K562 (cell line): ENCODE results near the gene ACHE. TPM values are rescaled to one million over a fixed set of nuclear protein-coding genes. Genes with fewer than 3 reads are reported as not detected.

Source experiments
- ATF1 ChIP-seq, 2 experiments: fragments of 450-650 bp in 1 of 2; IDR thresholded peaks; 2 replicates each; pipeline ENCODE4 v1.6.1; 2016; ENCODE audit warnings: missing compliant biosample characterization in 1 of 2, missing genetic modification characterization in 1 of 2
- EHMT2 ChIP-seq: fragments of 450-650 bp; IDR thresholded peaks from 2 replicates; pipeline ENCODE4 v1.6.1; 2018; ENCODE audit warnings: antibody characterized with exemption
- ERF ChIP-seq: fragments of 450-650 bp; formaldehyde crosslinking; IDR thresholded peaks from 2 replicates; pipeline ENCODE4 v1.4.0; 2020; ENCODE audit warnings: mild to moderate bottlenecking, mixed read lengths
- ETV6 ChIP-seq, 3 experiments: fragments of 150-350 bp in 1 of 3; sonication (generic) in 1 of 3; formaldehyde crosslinking in 1 of 3; IDR thresholded peaks; 2 replicates each; pipeline versions ENCODE4 v1.6.1 to v1.8.0; 2014 to 2022; ENCODE audit warnings: borderline replicate concordance in 2 of 3, low read depth in 2 of 3, antibody characterized with exemption in 1 of 3, low read length in 1 of 3, mild to moderate bottlenecking in 1 of 3, missing genetic modification reagents in 1 of 3
- FOXK2 ChIP-seq, 2 experiments: fragments of 450-650 bp; IDR thresholded peaks in 1 of 2; conservative IDR thresholded peaks in 1 of 2; 2 replicates each; pipeline ENCODE4 v1.6.1; 2016; ENCODE audit warnings: low read depth in 2 of 2, mild to moderate bottlenecking in 1 of 2
- MTA3 ChIP-seq: fragments of 450-650 bp; formaldehyde crosslinking; IDR thresholded peaks from 2 replicates; pipeline ENCODE4 v1.6.1; 2017; ENCODE audit warnings: mild to moderate bottlenecking, borderline replicate concordance
- NCOA1 ChIP-seq: fragments of 450-650 bp; IDR thresholded peaks from 2 replicates; pipeline ENCODE4 v1.6.1; 2016; ENCODE audit warnings: low read depth
- NELFE ChIP-seq: IDR thresholded peaks from 2 replicates; pipeline ENCODE4 v1.6.1; 2011; ENCODE audit warnings: mild to moderate bottlenecking; ENCODE audit not compliant: insufficient read depth, insufficient read length
- NONO ChIP-seq, 2 experiments: fragments of 200-400 bp in 1 of 2; fragments of 450-650 bp in 1 of 2; formaldehyde crosslinking in 1 of 2; IDR thresholded peaks; 2 replicates each; pipeline ENCODE4 v1.6.1; 2017; ENCODE audit warnings: low read depth in 2 of 2, mild to moderate bottlenecking in 2 of 2, moderate library complexity in 2 of 2, low read length in 1 of 2
- POLR2AphosphoS2 ChIP-seq: IDR thresholded peaks from 2 replicates; pipeline ENCODE4 v1.6.1; 2012; ENCODE audit warnings: low read length, improper control_type of control experiment
- RCOR1 ChIP-seq, 2 experiments: IDR thresholded peaks; 2 replicates each; pipeline ENCODE4 v1.6.1; 2012; ENCODE audit warnings: low read depth in 2 of 2, low read length in 2 of 2, borderline replicate concordance in 1 of 2, improper control_type of control experiment in 1 of 2
- RFX5 ChIP-seq: IDR thresholded peaks from 2 replicates; pipeline ENCODE4 v1.6.1; 2011; ENCODE audit warnings: low read depth, mild to moderate bottlenecking, improper control_type of control experiment, low read length
- RUNX1 ChIP-seq: sonication (generic); IDR thresholded peaks from 2 replicates; pipeline ENCODE4 v1.6.1; 2016; ENCODE audit warnings: antibody characterized with exemption, low read depth
- SETDB1 ChIP-seq: IDR thresholded peaks from one replicate; pipeline ENCODE4 v1.6.1; 2012; ENCODE audit warnings: low read length, control low read depth, inconsistent platforms
- SIRT6 ChIP-seq: IDR thresholded peaks from one replicate; pipeline ENCODE4 v1.6.1; 2012; ENCODE audit warnings: low read depth, mild to moderate bottlenecking, control low read depth, inconsistent platforms, low read length, moderate library complexity
- TAF15 ChIP-seq: fragments of 200-400 bp; formaldehyde crosslinking; IDR thresholded peaks from 2 replicates; pipeline ENCODE4 v1.6.1; 2017; ENCODE audit warnings: mild to moderate bottlenecking, low read depth, low read length, moderate library complexity
- TAL1 ChIP-seq: fragments of 450-650 bp; IDR thresholded peaks from 2 replicates; pipeline ENCODE4 v1.6.1; 2016; ENCODE audit warnings: mild to moderate bottlenecking
- ZNF232 ChIP-seq: sonication (generic); formaldehyde crosslinking; IDR thresholded peaks from 2 replicates; pipeline ENCODE4 v1.8.0; 2022; ENCODE audit warnings: mild to moderate bottlenecking, missing genetic modification reagents
- ZNF239 ChIP-seq: fragments of 250-450 bp; sonication (Bioruptor Pico); IDR thresholded peaks from 2 replicates; pipeline ENCODE4 v1.4.0; 2020; ENCODE audit warnings: mild to moderate bottlenecking
- ZNF316 ChIP-seq: fragments of 450-650 bp; IDR thresholded peaks from 2 replicates; pipeline ENCODE4 v1.6.1; 2016
- ZNF699 ChIP-seq: fragments of 250-450 bp; sonication (Bioruptor Pico); IDR thresholded peaks from 2 replicates; pipeline ENCODE4 v1.8.0; 2021; ENCODE audit warnings: mild to moderate bottlenecking, moderate library complexity; ENCODE audit not compliant: insufficient replicate concordance
- polyA plus RNA-seq, 8 experiments: library from polyadenylated mRNA; depleted of rRNA in 4 of 8; stranded (reverse) in 5 of 8; unstranded in 3 of 8; fragments of >200 nt; fragmentation: Nextera tagmentation in 2 of 8; fragmentation: Illumina TruSeq in 1 of 8; extraction: Ambion mirVana in 2 of 8; extraction: Trizol in 1 of 8; gene quantifications; 2 replicates each; pipeline versions ENCODE4 v1.2.1 to v1.2.3, GENCODE V29; 2011 to 2014; ENCODE audit warnings: inconsistent platforms in 1 of 8, missing spikeins in 1 of 8
- total RNA-seq, 7 experiments: library from RNA; depleted of rRNA in 6 of 7; stranded (reverse); fragments of >200 nt in 6 of 7; fragmentation: Illumina TruSeq in 2 of 7; extraction: Trizol in 2 of 7; gene quantifications; 2 replicates each; pipeline versions ENCODE4 v1.2.1 to v1.2.3, GENCODE V29; 2011 to 2021; ENCODE audit warnings: low replicate concordance in 1 of 7
- TF ChIP-seq, protein P1 (sequence below): fragments of 250-450 bp; sonication (Bioruptor Pico); IDR thresholded peaks from 2 replicates; pipeline ENCODE4 v1.8.0; 2021; ENCODE audit warnings: moderate library complexity, mild to moderate bottlenecking, inconsistent platforms
- TF ChIP-seq, protein P2 (sequence below): sonication (generic); formaldehyde crosslinking; IDR thresholded peaks from 2 replicates; pipeline ENCODE4 v1.8.0; 2022; ENCODE audit warnings: mild to moderate bottlenecking, missing genetic modification reagents
- TF ChIP-seq, protein P3 (sequence below): fragments of 250-450 bp; sonication (Bioruptor Pico); IDR thresholded peaks from 2 replicates; pipeline ENCODE4 v1.8.0; 2021; ENCODE audit warnings: borderline replicate concordance, mild to moderate bottlenecking, moderate library complexity; ENCODE audit not compliant: poor library complexity, severe bottlenecking

Gene ACHE
- total and polyA plus RNA-seq, 9 of the 15 experiments (the other 6 are each of a cell fraction or from before 2014, with no cell fraction given): 0.04 to 8.8 (median 1.9) TPM

DNA sequence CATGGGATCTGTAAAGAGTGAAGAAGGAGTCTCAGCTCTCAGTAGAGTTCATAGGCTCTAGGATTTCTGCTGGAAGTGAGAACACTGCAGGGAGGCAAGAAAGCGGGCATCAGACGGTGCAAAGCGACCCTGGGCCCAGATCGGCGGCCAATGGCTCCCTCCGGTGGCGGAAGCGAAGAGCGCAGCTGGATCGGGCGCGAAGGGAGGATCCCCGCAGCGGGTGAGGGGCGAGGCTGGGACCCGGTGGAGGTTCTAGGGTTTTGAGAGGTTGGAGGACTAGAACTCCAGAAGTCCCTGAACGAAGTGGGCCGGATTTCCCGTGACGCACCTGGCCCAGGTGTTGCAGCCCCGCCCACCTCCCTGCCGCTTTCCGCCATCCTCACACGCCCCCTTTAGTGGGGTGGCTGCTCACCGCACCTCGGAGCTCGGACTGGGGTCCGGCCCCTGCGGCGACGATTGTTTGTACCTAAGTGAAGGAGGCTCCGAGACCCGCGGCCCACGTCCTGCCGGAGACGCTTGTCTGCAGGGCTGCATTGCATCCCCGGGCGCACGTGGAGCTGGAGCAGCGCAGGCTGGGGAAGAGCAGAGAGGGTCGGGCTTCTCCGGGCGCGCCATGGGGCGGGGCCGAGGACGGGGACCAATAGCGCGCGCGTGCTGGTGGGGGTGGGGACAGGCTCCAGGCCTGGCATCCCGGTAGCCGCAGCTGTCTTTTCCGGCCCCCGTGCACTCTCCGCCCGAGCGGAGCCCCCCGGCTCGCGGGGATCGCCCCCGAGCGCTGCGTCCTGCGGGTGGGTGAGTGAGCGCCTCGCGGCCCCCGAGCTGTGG lies 43.4 kb downstream of the ACHE start, which contains the start of gene SLC12A9 (continued):
- no peak for TF ChIP-seq ETV6 (IDR thresholded peaks at IDR 0.05; ENCODE audit: borderline replicate concordance in 1 of 2, low read depth in 2 of 2, low read length in 1 of 2)
- no peak for TF ChIP-seq ETV6 (CRISPR knock-in tag; IDR thresholded peaks at IDR 0.05; ENCODE audit: borderline replicate concordance)
- no peak for TF ChIP-seq RUNX1
- no peak for TF ChIP-seq TAL1
- TF ChIP-seq FOXK2 (conservative IDR thresholded peaks at IDR 0.05 in 1 of 2, IDR thresholded peaks at IDR 0.05 in 1 of 2; ENCODE audit: low read depth in 2 of 2): peak in 1 of 2 experiments; percentile 69; a peak in 2 of 4 replicates
- TF ChIP-seq, protein P1, sequence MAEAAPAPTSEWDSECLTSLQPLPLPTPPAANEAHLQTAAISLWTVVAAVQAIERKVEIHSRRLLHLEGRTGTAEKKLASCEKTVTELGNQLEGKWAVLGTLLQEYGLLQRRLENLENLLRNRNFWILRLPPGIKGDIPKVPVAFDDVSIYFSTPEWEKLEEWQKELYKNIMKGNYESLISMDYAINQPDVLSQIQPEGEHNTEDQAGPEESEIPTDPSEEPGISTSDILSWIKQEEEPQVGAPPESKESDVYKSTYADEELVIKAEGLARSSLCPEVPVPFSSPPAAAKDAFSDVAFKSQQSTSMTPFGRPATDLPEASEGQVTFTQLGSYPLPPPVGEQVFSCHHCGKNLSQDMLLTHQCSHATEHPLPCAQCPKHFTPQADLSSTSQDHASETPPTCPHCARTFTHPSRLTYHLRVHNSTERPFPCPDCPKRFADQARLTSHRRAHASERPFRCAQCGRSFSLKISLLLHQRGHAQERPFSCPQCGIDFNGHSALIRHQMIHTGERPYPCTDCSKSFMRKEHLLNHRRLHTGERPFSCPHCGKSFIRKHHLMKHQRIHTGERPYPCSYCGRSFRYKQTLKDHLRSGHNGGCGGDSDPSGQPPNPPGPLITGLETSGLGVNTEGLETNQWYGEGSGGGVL (CRISPR knock-in tag): no peak
- TF ChIP-seq POLR2AphosphoS2: no peak
- TF ChIP-seq NCOA1: 0 out of 2 replicates have a peak, but pooled peaks have one; percentile 22
- TF ChIP-seq, protein P2, sequence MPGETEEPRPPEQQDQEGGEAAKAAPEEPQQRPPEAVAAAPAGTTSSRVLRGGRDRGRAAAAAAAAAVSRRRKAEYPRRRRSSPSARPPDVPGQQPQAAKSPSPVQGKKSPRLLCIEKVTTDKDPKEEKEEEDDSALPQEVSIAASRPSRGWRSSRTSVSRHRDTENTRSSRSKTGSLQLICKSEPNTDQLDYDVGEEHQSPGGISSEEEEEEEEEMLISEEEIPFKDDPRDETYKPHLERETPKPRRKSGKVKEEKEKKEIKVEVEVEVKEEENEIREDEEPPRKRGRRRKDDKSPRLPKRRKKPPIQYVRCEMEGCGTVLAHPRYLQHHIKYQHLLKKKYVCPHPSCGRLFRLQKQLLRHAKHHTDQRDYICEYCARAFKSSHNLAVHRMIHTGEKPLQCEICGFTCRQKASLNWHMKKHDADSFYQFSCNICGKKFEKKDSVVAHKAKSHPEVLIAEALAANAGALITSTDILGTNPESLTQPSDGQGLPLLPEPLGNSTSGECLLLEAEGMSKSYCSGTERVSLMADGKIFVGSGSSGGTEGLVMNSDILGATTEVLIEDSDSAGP (CRISPR knock-in tag): no peak
- TF ChIP-seq SIRT6: no peak
- peak; percentile 57; the same call in 1 of the 2 replicates for TF ChIP-seq MTA3
- TF ChIP-seq, protein P3, sequence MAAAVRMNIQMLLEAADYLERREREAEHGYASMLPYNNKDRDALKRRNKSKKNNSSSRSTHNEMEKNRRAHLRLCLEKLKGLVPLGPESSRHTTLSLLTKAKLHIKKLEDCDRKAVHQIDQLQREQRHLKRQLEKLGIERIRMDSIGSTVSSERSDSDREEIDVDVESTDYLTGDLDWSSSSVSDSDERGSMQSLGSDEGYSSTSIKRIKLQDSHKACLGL: peak; percentile 94
- TF ChIP-seq ZNF316: no peak
- TF ChIP-seq NONO (IDR thresholded peaks at IDR 0.05; ENCODE audit: low read depth in 2 of 2, low read length in 1 of 2): no peak
- TF ChIP-seq TAF15: no peak
- TF ChIP-seq NELFE: no peak
- no peak for TF ChIP-seq ZNF239 (CRISPR knock-in tag)
- TF ChIP-seq ZNF699 (CRISPR knock-in tag): no peak
- TF ChIP-seq EHMT2: no peak
- no peak for TF ChIP-seq RFX5
- no peak for TF ChIP-seq ATF1 (CRISPR knock-in tag; IDR thresholded peaks at IDR 0.05)
- peak; percentile 81 for TF ChIP-seq ATF1 (tag; IDR thresholded peaks at IDR 0.05)
- TF ChIP-seq SETDB1: no peak
- TF ChIP-seq ERF: peak; percentile 51; the same call in 1 of the 2 replicates
- TF ChIP-seq ZNF232 (CRISPR knock-in tag): no peak
- peak in 1 of 2 experiments; percentile 52; a peak in 2 of 4 replicates for TF ChIP-seq RCOR1 (IDR thresholded peaks at IDR 0.05; ENCODE audit: borderline replicate concordance in 1 of 2, low read depth in 2 of 2, low read length in 2 of 2)
